GM12878 (cell line): Measurements from ENCODE around the gene PAPSS2. TPM values are rescaled to one million over a fixed set of nuclear protein-coding genes. Genes with fewer than 3 reads are reported as not detected.
"Not testable (repeated sequence)": the region's sequence is repeated elsewhere in the genome, so short reads cannot be mapped to it uniquely, and the experiment has no call there.

Experiments
- ATAC-seq: fragments of 200-7000 bp; cut with Tn5 transposase; 3 replicates; pipeline ENCODE4 v1.9.1; 2020; ENCODE audit warnings: mild to moderate bottlenecking, moderate library complexity
- BruUV-seq: library from RNA; stranded (reverse); fragments of 400-500 nt; replicated peaks from 2 replicates; lab custom pipeline; 2021; lab: Mats Ljungman, UMichigan
- CTCF ChIA-PET: fragments of 300-600 bp; sonication (Branson Sonifier 250); formaldehyde crosslinking; extraction: SDS; loops from one replicate; lab custom pipeline; 2021; ENCODE audit warnings: inconsistent platforms; lab: Yijun Ruan, JAX
- POLR2A ChIA-PET: fragments of 350-600 bp; formaldehyde crosslinking; extraction: SDS; loops from one replicate; lab custom pipeline; 2021; ENCODE audit warnings: inconsistent platforms; lab: Charles Lee
- RAD21 ChIA-PET: fragments of 300-600 bp; sonication (Branson Sonifier 250); formaldehyde crosslinking; loops from one replicate; lab custom pipeline; 2023; ENCODE audit warnings: antibody characterized with exemption; ENCODE audit not compliant: unreplicated experiment; lab: Charles Lee
- SMC1A ChIA-PET: fragments of 300-600 bp; sonication (Branson Sonifier 250); formaldehyde crosslinking; loops from one replicate; lab custom pipeline; 2023; ENCODE audit not compliant: unreplicated experiment, uncharacterized antibody; lab: Charles Lee
- DNase-seq: peaks from one replicate; pipeline ENCODE4 v3.0.0-alpha.2; 2011; ENCODE audit warnings: low read depth, low spot score
- FAIRE-seq: peaks from 3 replicates; lab custom pipeline; 2011; peaks lifted over from hg19 to GRCh38; lab: Jason Lieb, UNC
- H2AFZ ChIP-seq: 2 replicates; pipeline ENCODE4 v1.6.0; 2011; ENCODE audit warnings: low read depth, low read length, control low read depth; ENCODE audit not compliant: control insufficient read depth
- H3K27ac ChIP-seq: 2 replicates; pipeline ENCODE4 v1.5.1; 2011; ENCODE audit warnings: control low read depth; ENCODE audit not compliant: control insufficient read depth, insufficient read depth
- H3K27me3 ChIP-seq, 2 experiments: replicated peaks in 1 of 2; 2 replicates each; pipeline versions ENCODE4 v1.6.0 to v1.6.1; 2011; ENCODE audit warnings: low read length in 1 of 2; ENCODE audit not compliant: control insufficient read depth in 2 of 2, insufficient read depth in 2 of 2
- H3K36me3 ChIP-seq, 2 experiments: 2 replicates each; pipeline ENCODE4 v1.5.1; 2011; ENCODE audit warnings: low read length in 1 of 2; ENCODE audit not compliant: control insufficient read depth in 2 of 2, insufficient read depth in 2 of 2
- H3K4me1 ChIP-seq: 2 replicates; pipeline ENCODE4 v1.6.1; 2011; ENCODE audit warnings: mild to moderate bottlenecking, low read length, moderate library complexity, mixed read lengths; ENCODE audit not compliant: control insufficient read depth, insufficient read depth
- H3K4me2 ChIP-seq: 2 replicates; pipeline ENCODE4 v1.6.0; 2011; ENCODE audit warnings: control low read depth; ENCODE audit not compliant: control insufficient read depth, insufficient read depth
- H3K4me3 ChIP-seq: fragments of 200-600 bp; sonication (generic); 2 replicates; pipeline ENCODE4 v1.5.1; 2016
- H3K79me2 ChIP-seq: 2 replicates; pipeline ENCODE4 v1.6.0; 2011; ENCODE audit warnings: low read length; ENCODE audit not compliant: control insufficient read depth, insufficient read depth
- H3K9ac ChIP-seq: 2 replicates; pipeline ENCODE4 v1.8.0; 2011; ENCODE audit warnings: low read length, control low read depth, mixed read lengths; ENCODE audit not compliant: control insufficient read depth, insufficient read depth
- H3K9me3 ChIP-seq: replicated peaks from 3 replicates; pipeline ENCODE4 v1.5.1; 2011; ENCODE audit warnings: mild to moderate bottlenecking, low read length; ENCODE audit not compliant: control insufficient read depth, insufficient read depth
- H4K20me1 ChIP-seq: 2 replicates; pipeline ENCODE4 v1.6.0; 2011; ENCODE audit not compliant: control insufficient read depth, insufficient read depth
- BCLAF1 ChIP-seq: fragments of 450-650 bp; IDR thresholded peaks from 2 replicates; pipeline ENCODE4 v1.6.1; 2017; ENCODE audit warnings: antibody characterized with exemption, mild to moderate bottlenecking, moderate library complexity
- DPF2 ChIP-seq: fragments of 450-650 bp; IDR thresholded peaks from 2 replicates; pipeline ENCODE4 v1.6.1; 2017; ENCODE audit warnings: mild to moderate bottlenecking
- E2F4 ChIP-seq: IDR thresholded peaks from 2 replicates; pipeline ENCODE4 v1.6.1; 2012; ENCODE audit warnings: low read depth, low read length, improper control_type of control experiment
- MAX ChIP-seq: IDR thresholded peaks from 2 replicates; pipeline ENCODE4 v1.6.1; 2012; ENCODE audit warnings: low read depth, low read length, improper control_type of control experiment
- RAD21 ChIP-seq: IDR thresholded peaks from 2 replicates; pipeline ENCODE4 v1.6.1; 2011; ENCODE audit warnings: mild to moderate bottlenecking, low read depth, low read length, moderate library complexity; ENCODE audit not compliant: insufficient read depth
- SRF ChIP-seq, 2 experiments: IDR thresholded peaks; 2 replicates each; pipeline ENCODE4 v1.6.1; 2011; ENCODE audit warnings: low read depth in 2 of 2, low read length in 2 of 2, mild to moderate bottlenecking in 1 of 2, moderate library complexity in 1 of 2
- ZSCAN29 ChIP-seq: fragments of 450-650 bp; IDR thresholded peaks from 2 replicates; pipeline ENCODE4 v1.6.1; 2017; ENCODE audit warnings: mild to moderate bottlenecking, moderate library complexity
- ZZZ3 ChIP-seq: IDR thresholded peaks from 2 replicates; pipeline ENCODE4 v1.6.1; 2011; ENCODE audit warnings: low read depth; ENCODE audit not compliant: control insufficient read depth, insufficient read length
- WGBS: methylation state at CpG from one replicate; pipeline ENCODE4 v1.1.6; 2016; ENCODE audit warnings: low lambda C conversion rate; ENCODE audit not compliant: insufficient replicate concordance, insufficient coverage; ENCODE audit errors: missing lambda C conversion rate; 5-methylcytosine and 5-hydroxymethylcytosine counted together
- in situ Hi-C: fragments of 300-500 bp; cut with MboI; formaldehyde crosslinking; loops from 9 replicates; pipeline ENCODE4 v1.14.3; 2018; ENCODE audit warnings: mixed read lengths
- intact Hi-C: fragments of 100-400 bp; cut with micrococcal nuclease; formaldehyde crosslinking; loops from one replicate; pipeline ENCODE4 v1.14.2; 2022; ENCODE audit not compliant: unreplicated experiment
- polyA plus RNA-seq, 11 experiments: library from polyadenylated mRNA; depleted of rRNA in 4 of 11; unstranded in 6 of 11; stranded (reverse) in 5 of 11; fragments of >200 nt; fragmentation: Nextera tagmentation in 4 of 11; fragmentation: Illumina TruSeq in 1 of 11; extraction: Ambion mirVana in 4 of 11; extraction: Trizol in 1 of 11; gene quantifications; 1 replicate in 1 of 11; 2 replicates in 10 of 11; pipeline versions ENCODE4 v1.2.1 to v1.2.3, GENCODE V29; 2011 to 2016; ENCODE audit warnings: inconsistent platforms in 2 of 11, missing spikeins in 2 of 11, low read depth in 1 of 11
- total RNA-seq, 4 experiments: library from RNA; depleted of rRNA in 3 of 4; stranded (reverse); fragments of >200 nt in 3 of 4; fragmentation: Illumina TruSeq in 1 of 4; extraction: Trizol in 1 of 4; gene quantifications; 2 replicates each; pipeline versions ENCODE4 v1.2.1 to v1.2.3, GENCODE V29; 2013 to 2021

PAPSS2 gene
- total and polyA plus RNA-seq, 10 of the 15 experiments (the other 5 are each of a cell fraction or from before 2014, with no cell fraction given), result 0.15 to 2.1 (median 0.37) TPM

GRCh38 chr10:87734987-87735827 lies 75.5 kb downstream of the PAPSS2 start (continued):
- peak; percentile 74; the same call in 1 of the 2 replicates for TF ChIP-seq ZSCAN29
- no peak for TF ChIP-seq MAX
- no peak for TF ChIP-seq ZZZ3
- no peak for TF ChIP-seq E2F4
- TF ChIP-seq RAD21, result peak; percentile 89
- no peak for TF ChIP-seq SRF (IDR thresholded peaks at IDR 0.05; ENCODE audit: low read depth in 2 of 2, low read length in 2 of 2)
- no peak for TF ChIP-seq BCLAF1
- no peak for TF ChIP-seq DPF2

- ATAC-seq, H3K79me2 ChIP-seq, H4K20me1 ChIP-seq, POLR2A ChIA-PET, H3K9ac ChIP-seq, H3K27me3 ChIP-seq, DNase-seq, H3K4me1 ChIP-seq, H3K4me3 ChIP-seq, H2AFZ ChIP-seq, FAIRE-seq, H3K9me3 ChIP-seq, RAD21 ChIA-PET, intact Hi-C loops, H3K4me2 ChIP-seq, BruUV-seq, H3K36me3 ChIP-seq, H3K27ac ChIP-seq: not testable (repeated sequence)
- in situ Hi-C loops, result loop anchor here (25.0 kb wide), 1 partner anchor 201 kb away; no protein-coding TSS in a partner anchor
- 93% methylated on average over 1 of the region's 1 CpG for WGBS
- CTCF ChIA-PET, result interaction anchor here (2.5 kb wide), 1 partner anchor 13 kb away, joined by 9 read pairs; no protein-coding TSS in a partner anchor
- SMC1A ChIA-PET, result interaction anchor here (2.1 kb wide), 1 partner anchor 205 kb away, joined by 7 read pairs; no protein-coding TSS in a partner anchor
These were observed 78.6 kb downstream of the PAPSS2 start for GRCh38 chr10:87738253-87738652.
